HFFc6 (cell line): Measurements from ENCODE around the gene RAB40C. TPM values are rescaled to one million over a fixed set of nuclear protein-coding genes. Genes with fewer than 3 reads are reported as not detected.

Experiments
- DNase-seq: peaks from one replicate; pipeline ENCODE4 v3.0.0-alpha.2; 2018
- H3K27ac Mint-ChIP-seq: 2 replicates; pipeline ENCODE4 v1.8.0; 2020; ENCODE audit warnings: mild to moderate bottlenecking, mixed read lengths
- H3K27me3 Mint-ChIP-seq: 2 replicates; pipeline ENCODE4 v1.8.0; 2021; ENCODE audit warnings: mild to moderate bottlenecking, moderate library complexity, mixed read lengths; ENCODE audit not compliant: insufficient read depth
- H3K36me3 Mint-ChIP-seq: 2 replicates; pipeline ENCODE4 v1.8.0; 2021; ENCODE audit warnings: low read depth, mixed read lengths
- H3K4me1 Mint-ChIP-seq: 2 replicates; pipeline ENCODE4 v1.8.0; 2020; ENCODE audit warnings: low read depth, mixed read lengths
- H3K4me3 Mint-ChIP-seq: 2 replicates; pipeline ENCODE4 v1.8.0; 2020; ENCODE audit warnings: mild to moderate bottlenecking, moderate library complexity, mixed read lengths
- H3K9me3 Mint-ChIP-seq: 2 replicates; pipeline ENCODE4 v1.8.0; 2020; ENCODE audit warnings: mild to moderate bottlenecking, mixed read lengths
- CTCF ChIP-seq: fragments of 200-600 bp; sonication (generic); IDR thresholded peaks from 2 replicates; pipeline ENCODE4 v1.5.0; 2021; ENCODE audit warnings: antibody characterized with exemption, mild to moderate bottlenecking
- total RNA-seq, 6 experiments: library from RNA; stranded (reverse); fragmentation: NEBNext Ultra II Directional; extraction: Animal tissue kit (Norgen Biotek cat#: 25700); gene quantifications; 2 replicates in 1 of 6; 3 replicates in 5 of 6; pipeline ENCODE4 v1.2.3, GENCODE V29; 2021

Gene RAB40C
- total RNA-seq, 6 experiments from 2014 or later: 11.3 to 14.8 (median 12.2) TPM

DNA sequence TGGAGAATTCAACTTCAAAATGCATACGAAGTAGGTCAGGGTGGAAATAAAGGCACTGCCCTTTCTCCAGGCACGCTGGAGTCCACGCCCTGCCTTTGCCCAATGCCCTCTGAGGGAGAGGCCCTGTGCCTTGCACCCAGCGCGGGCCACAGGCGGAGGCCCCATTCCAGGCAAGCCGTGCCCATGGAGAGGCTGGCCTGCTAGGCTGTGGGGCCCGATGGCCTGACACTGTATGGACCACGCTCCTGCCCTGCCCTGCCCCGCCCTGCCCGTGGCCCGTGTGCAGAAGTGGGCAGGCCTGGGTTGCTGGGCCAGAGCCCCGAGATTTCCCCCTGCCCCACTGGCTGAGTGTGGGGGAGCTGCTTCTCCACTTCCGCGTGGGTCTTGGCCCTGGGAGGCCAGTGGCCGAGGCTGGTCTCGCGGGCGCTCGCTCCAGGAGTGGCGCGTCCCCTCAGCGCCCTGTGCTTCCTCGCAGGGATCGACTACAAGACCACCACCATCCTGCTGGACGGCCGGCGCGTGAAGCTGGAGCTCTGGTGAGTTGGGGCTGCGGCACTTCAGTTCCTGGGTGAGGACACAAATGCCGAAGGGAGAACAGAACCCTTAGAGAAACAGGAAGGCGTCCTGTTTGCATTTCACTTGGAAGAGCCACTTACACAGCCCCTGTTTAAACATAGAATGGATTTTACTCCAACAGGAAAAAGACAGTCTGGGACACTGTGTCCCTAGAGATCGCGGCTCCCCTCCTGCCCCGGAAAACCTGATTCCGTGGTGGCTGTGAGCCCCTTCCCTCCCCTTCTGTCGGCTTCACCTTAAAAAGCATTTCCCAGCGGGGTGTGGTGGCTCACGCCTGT lies 27.1 kb downstream of the RAB40C start:
- H3K9me3 Mint-ChIP-seq: peaks cover 16% of the 10 kb centered on the region
- TF ChIP-seq CTCF: no peak
- H3K36me3 Mint-ChIP-seq: peaks cover 18% of the 10 kb centered on the region
- no peak overlapping the region for H3K27ac Mint-ChIP-seq
- DNase-seq: no peak
- H3K4me3 Mint-ChIP-seq: no peak overlapping the region
- H3K27me3 Mint-ChIP-seq: no peaks in the 10 kb centered on the region
- H3K4me1 Mint-ChIP-seq: peaks cover 7% of the 10 kb centered on the region; the same call in 1 of the 2 replicates

GRCh38 chr16:617855-618254 lies 28.0 kb downstream of the RAB40C start:
- Mint-ChIP-seq H3K36me3 (peaks cover 18% of the 10 kb centered on the region), H3K27me3 (no peaks in the 10 kb centered on the region), H3K27ac (no peak overlapping the region), H3K4me1 (peaks cover 16% of the 10 kb centered on the region; the same call in 1 of the 2 replicates), H3K4me3 (no peak overlapping the region), H3K9me3 (peaks cover 16% of the 10 kb centered on the region)
- TF ChIP-seq CTCF: no peak
- no peak for DNase-seq

GRCh38 chr16:619476-620100 lies 29.7 kb downstream of the RAB40C start:
- Mint-ChIP-seq H3K27ac (no peak overlapping the region), H3K36me3 (peaks cover 5% of the 10 kb centered on the region), H3K4me3 (no peak overlapping the region), H3K4me1 (peaks cover 30% of the 10 kb centered on the region), H3K9me3 (peaks cover 5% of the 10 kb centered on the region), H3K27me3 (peaks cover 1% of the 10 kb centered on the region)
- no peak for TF ChIP-seq CTCF
- DNase-seq: no peak

GRCh38 chr16:620700-621525 lies 31.0 kb downstream of the RAB40C start:
- H3K4me1 Mint-ChIP-seq: peaks cover 31% of the 10 kb centered on the region
- H3K9me3 Mint-ChIP-seq: no peaks in the 10 kb centered on the region
- no peak overlapping the region for H3K4me3 Mint-ChIP-seq
- H3K27ac Mint-ChIP-seq: no peak overlapping the region
- peaks cover 1% of the 10 kb centered on the region for H3K27me3 Mint-ChIP-seq
- H3K36me3 Mint-ChIP-seq: no peaks in the 10 kb centered on the region
- no peak for DNase-seq
- TF ChIP-seq CTCF: no peak

DNA sequence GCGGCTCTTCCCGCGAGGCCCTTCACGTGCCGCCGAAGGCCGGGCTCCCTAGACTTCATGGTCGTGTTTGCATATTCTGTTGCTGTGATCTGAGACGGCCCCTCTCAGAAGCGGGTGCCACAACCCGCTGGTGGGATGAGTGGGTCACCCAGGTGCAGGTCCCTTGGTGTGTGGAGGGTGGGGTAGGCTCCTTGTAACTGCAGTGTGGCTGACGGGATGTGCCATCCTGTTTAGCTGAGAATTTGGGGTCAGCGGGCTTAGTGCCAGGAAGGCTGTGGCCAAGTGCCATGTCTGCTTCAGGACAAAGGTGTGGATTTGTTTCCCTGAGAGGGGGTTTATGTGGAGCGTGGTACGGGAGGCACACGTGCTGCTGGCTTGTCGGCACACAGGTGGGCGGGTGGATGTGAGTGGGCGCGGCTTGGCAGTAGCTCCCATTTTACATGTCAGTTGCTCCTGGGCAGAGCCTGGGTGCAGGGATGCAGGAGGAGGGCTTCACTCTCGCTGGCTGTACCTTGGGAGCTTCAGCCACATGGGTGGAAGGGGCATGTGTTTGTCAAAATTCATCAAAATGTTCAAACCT lies 31.8 kb downstream of the RAB40C start:
- peak overlapping the region; percentile 83; the same call in 1 of the 2 replicates for H3K4me3 Mint-ChIP-seq
- peak; percentile 16 for DNase-seq
- no peaks in the 10 kb centered on the region for H3K9me3 Mint-ChIP-seq
- TF ChIP-seq CTCF: no peak
- H3K27me3 Mint-ChIP-seq: peaks cover 1% of the 10 kb centered on the region
- peaks cover 3% of the 10 kb centered on the region; the same call in 1 of the 2 replicates for H3K36me3 Mint-ChIP-seq
- H3K27ac Mint-ChIP-seq: peak overlapping the region; percentile 98
- peaks cover 35% of the 10 kb centered on the region for H3K4me1 Mint-ChIP-seq
